Muscle layer of duodenum (tissue), 2 donors: ENCODE measurements around the gene NPAS3.

ENCODE experiments used
- H3K27ac ChIP-seq: one replicate; pipeline ENCODE4 v1.7.0; 2013; ENCODE audit warnings: mild to moderate bottlenecking, low read length
- H3K27me3 ChIP-seq: one replicate; pipeline ENCODE4 v1.7.0; 2013; ENCODE audit warnings: low read depth, mild to moderate bottlenecking, control low read depth, low read length
- H3K36me3 ChIP-seq, 2 donors: one replicate each; pipeline ENCODE4 v1.7.0; 2013; ENCODE audit warnings: low read length in 2 of 2, control low read depth in 1 of 2, mild to moderate bottlenecking in 1 of 2; ENCODE audit not compliant: insufficient read depth in 2 of 2, control insufficient read depth in 1 of 2
- H3K4me1 ChIP-seq, 2 donors: one replicate each; pipeline ENCODE4 v1.7.0; 2013; ENCODE audit warnings: low read length in 2 of 2, mild to moderate bottlenecking in 2 of 2, control low read depth in 1 of 2, moderate library complexity in 1 of 2; ENCODE audit not compliant: insufficient read depth in 2 of 2, control insufficient read depth in 1 of 2
- H3K4me3 ChIP-seq, 2 donors: one replicate each; pipeline ENCODE4 v1.7.0; 2013; ENCODE audit warnings: low read length in 2 of 2, low read depth in 1 of 2, mild to moderate bottlenecking in 1 of 2
- H3K9me3 ChIP-seq, 2 donors: one replicate each; pipeline ENCODE4 v1.7.0; 2013; ENCODE audit warnings: low read length in 2 of 2, control low read depth in 1 of 2, mild to moderate bottlenecking in 1 of 2; ENCODE audit not compliant: control insufficient read depth in 1 of 2
- donor health status: healthy.

Gene NPAS3

DNA sequence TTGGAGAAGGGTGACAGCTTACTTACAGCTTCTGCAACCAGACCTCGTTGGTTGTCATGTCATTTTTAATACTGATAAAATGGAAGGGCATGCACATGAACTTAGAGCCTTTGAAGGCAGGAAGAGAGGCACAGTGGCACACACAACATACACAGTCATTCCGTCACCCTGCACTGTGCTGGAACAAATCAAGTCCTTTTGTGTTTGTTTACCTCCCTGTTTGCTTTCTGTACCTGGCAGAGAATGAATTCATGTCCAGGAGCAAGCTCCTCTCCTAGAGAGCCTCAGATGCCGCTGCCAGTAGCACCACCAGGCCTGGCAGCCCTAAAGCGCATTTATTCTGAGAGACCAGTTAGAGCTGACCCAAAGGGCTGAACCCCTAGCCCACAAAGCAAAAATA, 551.9 kb downstream of the NPAS3 start:
- Histone ChIP-seq H3K36me3 (no peaks in the 10 kb centered on the region), H3K27me3 (no peaks in the 10 kb centered on the region), H3K9me3 (no peaks in the 10 kb centered on the region), H3K4me1 (no peaks in the 10 kb centered on the region), H3K4me3 (no peak overlapping the region), H3K27ac (no peak overlapping the region)

- no peaks in the 10 kb centered on the region for H3K9me3 ChIP-seq
- H3K36me3 ChIP-seq, result no peaks in the 10 kb centered on the region
- no peaks in the 10 kb centered on the region for H3K27me3 ChIP-seq
- no peaks in the 10 kb centered on the region for H3K4me1 ChIP-seq
- no peak overlapping the region for H3K27ac ChIP-seq
- H3K4me3 ChIP-seq, result no peak overlapping the region
Observed at GRCh38 chr14:33491112-33491511, 552.4 kb downstream of the NPAS3 start.

DNA sequence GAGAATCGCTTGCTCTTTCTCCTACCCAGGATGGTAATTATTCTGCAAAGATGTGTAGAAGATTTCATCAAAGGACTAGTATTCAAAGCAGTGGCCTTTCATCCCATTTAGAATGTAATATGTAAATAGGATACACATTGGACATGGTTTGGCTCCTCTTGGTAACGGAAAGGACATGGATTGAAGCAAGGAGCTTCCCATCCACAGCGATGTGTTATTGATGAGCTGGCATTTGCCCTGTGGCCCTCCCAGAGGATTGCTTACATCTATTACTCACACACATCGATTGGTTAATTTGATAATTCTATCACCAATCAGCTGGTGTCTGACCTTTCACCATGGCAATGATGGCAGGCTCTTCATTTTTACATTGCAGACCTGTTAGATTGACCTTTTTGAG, 553.8 kb downstream of the NPAS3 start:
- Histone ChIP-seq H3K4me3 (no peak overlapping the region), H3K27me3 (no peaks in the 10 kb centered on the region), H3K4me1 (no peaks in the 10 kb centered on the region), H3K9me3 (no peaks in the 10 kb centered on the region), H3K27ac (no peak overlapping the region), H3K36me3 (no peaks in the 10 kb centered on the region)

- H3K36me3 ChIP-seq, result no peaks in the 10 kb centered on the region
- H3K27ac ChIP-seq, result no peak overlapping the region
- no peak overlapping the region for H3K4me3 ChIP-seq
- H3K27me3 ChIP-seq, result no peaks in the 10 kb centered on the region
- H3K4me1 ChIP-seq, result no peaks in the 10 kb centered on the region
- no peaks in the 10 kb centered on the region for H3K9me3 ChIP-seq
Observed at GRCh38 chr14:33493266-33493665, 554.6 kb downstream of the NPAS3 start.

DNA sequence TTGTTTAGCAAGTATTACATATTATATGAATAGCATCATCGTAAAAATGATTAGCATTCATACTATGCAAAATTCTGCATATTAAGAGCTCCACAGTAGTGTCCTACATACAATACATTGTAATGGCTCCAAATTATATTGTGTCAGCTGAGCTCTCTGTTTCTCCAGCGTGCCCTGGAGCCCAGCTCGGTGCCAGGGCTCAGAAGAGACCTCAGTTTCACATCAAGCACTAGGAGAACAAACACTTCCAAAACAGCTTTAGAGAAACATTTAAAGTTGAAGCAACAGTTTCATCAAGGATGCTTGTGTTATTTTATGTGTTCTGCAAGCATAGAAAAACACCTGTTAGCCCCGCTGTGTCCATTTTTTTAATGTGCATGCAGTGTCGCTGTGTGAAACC, 555.3 kb downstream of the NPAS3 start:
- no peaks in the 10 kb centered on the region for H3K9me3 ChIP-seq
- H3K27me3 ChIP-seq, result no peaks in the 10 kb centered on the region
- no peak overlapping the region for H3K27ac ChIP-seq
- no peaks in the 10 kb centered on the region for H3K4me1 ChIP-seq
- H3K4me3 ChIP-seq, result no peak overlapping the region
- no peaks in the 10 kb centered on the region for H3K36me3 ChIP-seq

DNA sequence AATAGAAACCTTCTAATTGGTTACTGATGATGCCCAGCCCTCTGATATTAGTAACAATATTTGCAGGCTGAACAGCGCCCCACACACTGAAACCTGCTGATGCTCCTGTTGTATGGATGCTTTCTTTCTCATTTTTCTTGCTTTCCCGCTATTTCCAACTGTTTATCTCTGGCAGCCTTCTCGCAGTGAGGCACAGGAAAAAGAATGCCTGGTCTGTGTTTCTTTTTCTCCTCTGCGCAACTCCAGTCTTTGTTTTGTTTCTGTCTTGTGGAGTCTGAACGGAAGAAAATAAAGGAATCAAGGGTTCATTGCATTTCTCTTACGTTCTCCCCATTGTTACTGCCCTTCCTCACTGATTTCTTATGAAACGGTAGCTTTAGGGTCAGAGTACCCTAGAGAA, 561.0 kb downstream of the NPAS3 start:
- Histone ChIP-seq H3K9me3 (no peaks in the 10 kb centered on the region), H3K27ac (no peak overlapping the region), H3K4me3 (peak overlapping the region; percentile 31 to 47), H3K27me3 (no peaks in the 10 kb centered on the region), H3K36me3 (no peaks in the 10 kb centered on the region), H3K4me1 (no peaks in the 10 kb centered on the region)

DNA sequence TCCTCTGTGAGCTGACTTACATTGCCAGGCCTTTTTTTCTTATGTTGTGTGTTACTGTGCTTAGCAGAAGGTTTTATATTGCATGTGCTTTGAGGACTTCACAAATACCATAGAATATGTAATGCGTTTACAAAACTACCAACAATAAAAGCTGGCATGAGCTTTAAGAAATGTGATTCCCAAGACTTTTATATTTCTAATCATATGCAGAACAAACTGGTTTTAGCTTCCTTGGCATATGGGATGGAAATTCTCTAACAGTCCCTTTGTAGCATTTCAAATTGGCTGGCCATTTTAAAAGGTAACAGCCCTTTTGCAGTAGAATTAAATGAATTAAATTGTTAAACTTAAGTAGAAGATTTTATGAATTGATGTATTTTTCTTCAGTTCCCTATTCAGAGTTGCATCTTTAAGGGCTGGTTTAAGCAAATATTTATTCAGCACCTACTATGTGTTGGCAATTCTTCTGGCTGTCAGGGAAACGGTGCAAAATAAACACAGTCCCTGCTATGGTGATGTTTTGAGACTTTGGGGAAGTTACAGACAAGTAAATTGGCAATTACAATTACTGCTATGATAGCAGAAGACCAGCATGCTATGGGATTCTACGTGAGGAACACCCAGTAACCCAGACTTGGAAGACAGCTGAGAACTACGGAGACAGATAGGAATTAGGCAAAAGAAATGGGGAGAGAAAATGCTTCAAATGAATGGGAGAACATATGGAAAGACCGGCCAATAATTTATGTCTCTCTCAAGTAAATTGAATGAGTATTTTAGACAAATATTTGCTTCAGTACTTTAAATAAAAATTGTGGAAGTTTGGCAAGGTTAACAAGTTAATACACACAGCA, 565.8 kb downstream of the NPAS3 start:
- no peaks in the 10 kb centered on the region for H3K27me3 ChIP-seq
- no peak overlapping the region for H3K4me3 ChIP-seq
- no peaks in the 10 kb centered on the region for H3K9me3 ChIP-seq
- no peaks in the 10 kb centered on the region for H3K36me3 ChIP-seq
- no peak overlapping the region for H3K27ac ChIP-seq
- H3K4me1 ChIP-seq, result no peaks in the 10 kb centered on the region

DNA sequence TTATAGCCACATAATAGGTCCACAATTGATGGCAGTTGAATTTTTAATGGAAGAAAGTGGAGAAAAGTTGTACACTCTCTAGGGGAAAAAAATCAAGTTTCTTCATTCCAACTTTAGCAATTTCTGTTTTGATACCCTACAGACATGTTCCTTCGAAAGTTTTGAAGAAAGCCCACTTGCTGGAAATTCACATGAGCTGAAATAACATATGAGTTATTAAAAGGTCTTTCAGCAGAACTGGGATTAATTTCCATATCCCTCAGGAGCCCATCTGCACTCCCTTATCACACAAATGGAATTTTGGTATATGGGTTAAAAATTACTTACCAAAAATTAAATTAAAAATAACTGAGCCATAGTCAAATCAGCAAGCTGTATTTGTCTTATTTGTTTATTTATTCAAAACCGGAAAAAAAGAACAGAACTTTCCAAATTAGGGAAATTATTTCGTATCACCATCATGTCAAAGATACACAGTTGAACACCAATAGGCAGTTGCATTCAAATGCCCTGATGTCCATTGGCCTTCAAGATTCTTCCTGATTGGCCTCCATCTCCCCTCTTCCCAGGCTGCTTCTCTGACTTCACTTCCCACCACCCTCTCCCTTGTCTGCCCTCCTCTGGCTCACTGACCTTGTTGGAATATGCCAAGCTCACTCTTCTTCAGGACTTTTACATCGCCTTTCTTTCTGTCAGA, 566.7 kb downstream of the NPAS3 start:
- no peak overlapping the region for H3K4me3 ChIP-seq
- no peaks in the 10 kb centered on the region for H3K9me3 ChIP-seq
- no peak overlapping the region for H3K27ac ChIP-seq
- no peaks in the 10 kb centered on the region for H3K4me1 ChIP-seq
- H3K36me3 ChIP-seq, result no peaks in the 10 kb centered on the region
- H3K27me3 ChIP-seq, result no peaks in the 10 kb centered on the region

GRCh38 chr14:33505963-33506329, 567.3 kb downstream of the NPAS3 start:
- no peak overlapping the region for H3K4me3 ChIP-seq
- no peaks in the 10 kb centered on the region for H3K4me1 ChIP-seq
- H3K9me3 ChIP-seq, result no peaks in the 10 kb centered on the region
- no peaks in the 10 kb centered on the region for H3K27me3 ChIP-seq
- H3K36me3 ChIP-seq, result no peaks in the 10 kb centered on the region
- H3K27ac ChIP-seq, result no peak overlapping the region

- Histone ChIP-seq H3K36me3 (no peaks in the 10 kb centered on the region), H3K27ac (no peak overlapping the region), H3K27me3 (no peaks in the 10 kb centered on the region), H3K4me3 (no peak overlapping the region), H3K4me1 (no peaks in the 10 kb centered on the region), H3K9me3 (no peaks in the 10 kb centered on the region)
Observed at GRCh38 chr14:33508126-33509062, 569.7 kb downstream of the NPAS3 start.

- Histone ChIP-seq H3K36me3 (no peaks in the 10 kb centered on the region), H3K27ac (no peak overlapping the region), H3K4me1 (no peaks in the 10 kb centered on the region), H3K4me3 (no peak overlapping the region), H3K27me3 (no peaks in the 10 kb centered on the region), H3K9me3 (no peaks in the 10 kb centered on the region)
Observed at GRCh38 chr14:33509454-33509853, 570.8 kb downstream of the NPAS3 start.
